DND-41 (cell line): Measurements from ENCODE around the gene SAMD11.

Source experiments
- CTCF ChIP-seq: IDR thresholded peaks from 2 replicates; pipeline ENCODE4 v1.5.1; 2012; ENCODE audit warnings: borderline replicate concordance, low read length, moderate library complexity, mild to moderate bottlenecking; ENCODE audit not compliant: poor library complexity, severe bottlenecking; ENCODE audit errors: extremely low read depth
- EZH2 ChIP-seq: IDR thresholded peaks from 3 replicates; pipeline ENCODE4 v1.6.1; 2012; ENCODE audit warnings: borderline replicate concordance, low read depth, mild to moderate bottlenecking, moderate library complexity, low read length, inconsistent platforms; ENCODE audit not compliant: severe bottlenecking

DNA sequence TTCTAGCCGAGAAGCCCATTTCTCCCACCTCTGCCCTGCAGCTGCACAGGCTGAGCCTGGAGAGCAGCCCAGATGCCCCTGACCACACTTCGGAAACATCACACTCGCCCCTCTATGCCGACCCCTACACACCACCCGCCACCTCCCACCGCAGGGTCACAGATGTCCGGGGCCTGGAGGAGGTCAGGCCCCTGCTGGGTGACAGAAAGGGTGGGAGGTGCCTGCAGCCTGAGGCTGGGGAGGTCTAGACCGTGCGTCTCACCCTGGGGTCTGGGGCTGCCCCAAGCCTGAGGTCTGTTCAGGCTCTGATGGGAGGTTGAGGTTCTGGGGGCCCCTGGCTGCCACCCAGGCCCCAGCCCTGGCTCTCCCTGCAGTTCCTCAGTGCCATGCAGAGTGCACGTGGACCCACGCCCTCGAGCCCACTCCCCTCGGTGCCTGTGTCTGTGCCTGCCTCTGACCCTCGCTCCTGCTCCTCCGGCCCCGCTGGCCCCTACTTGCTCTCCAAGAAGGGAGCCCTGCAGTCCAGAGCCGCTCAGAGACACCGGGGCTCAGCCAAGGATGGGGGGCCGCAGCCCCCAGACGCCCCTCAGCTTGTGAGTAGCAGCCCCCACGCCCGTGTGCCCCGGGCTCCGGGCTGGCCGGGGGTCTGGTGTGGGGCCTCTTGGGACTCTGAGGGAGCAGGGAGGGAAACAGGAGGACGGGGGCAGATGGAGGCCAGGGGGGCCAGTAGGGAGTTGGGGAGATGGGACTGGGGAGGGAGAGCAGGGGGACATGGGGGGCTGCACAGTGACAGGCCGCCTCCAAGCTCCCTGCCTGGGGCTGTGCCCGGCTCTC is 50.0 kb downstream of the SAMD11 start:
- TF ChIP-seq CTCF = no peak
- no peak for TF ChIP-seq EZH2
